Ovary (tissue), 3 donors: Measurements from ENCODE around the gene MAGEA2B.
"Not testable (repeated sequence)": the region's sequence is repeated elsewhere in the genome, so short reads cannot be mapped to it uniquely, and the experiment has no call there.

Experiments
- EP300 ChIP-seq: sonication (generic); formaldehyde crosslinking; IDR thresholded peaks from one replicate; pipeline ENCODE4 v1.6.1; 2017; ENCODE audit warnings: antibody characterized with exemption
- TF ChIP-seq, protein P1 (sequence below), 3 donors: fragments of 450-650 bp in 2 of 3; fragments of 200-600 bp in 1 of 3; IDR thresholded peaks; one replicate each; pipeline versions ENCODE4 v1.5.1 to v1.8.0; 2016 to 2022; ENCODE audit warnings: antibody characterized with exemption in 3 of 3, mild to moderate bottlenecking in 1 of 3
- donor health status: DM: no; HTN: no; CAD: no.

DNA sequence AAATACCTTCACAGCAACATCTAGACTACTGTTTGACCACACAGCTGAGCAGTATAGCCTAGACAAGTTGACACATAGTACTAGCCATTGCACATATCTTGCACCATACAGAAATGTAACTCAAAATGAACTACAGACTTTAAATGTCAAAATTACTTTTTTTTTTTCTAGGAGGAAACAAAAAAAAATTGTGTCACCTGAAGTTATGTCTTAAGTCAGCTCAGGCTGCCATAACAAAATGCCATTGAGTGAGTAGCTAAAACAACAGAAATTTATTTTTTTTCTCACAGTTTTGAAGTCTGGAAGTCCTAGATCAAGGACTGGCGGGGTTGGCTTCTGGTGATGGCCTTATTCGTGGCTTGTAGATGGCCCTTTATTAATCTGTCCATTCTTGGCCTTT lies 5.3 kb upstream of the MAGEA2B start, which contains the start of gene CSAG2:
- TF ChIP-seq, protein P1, sequence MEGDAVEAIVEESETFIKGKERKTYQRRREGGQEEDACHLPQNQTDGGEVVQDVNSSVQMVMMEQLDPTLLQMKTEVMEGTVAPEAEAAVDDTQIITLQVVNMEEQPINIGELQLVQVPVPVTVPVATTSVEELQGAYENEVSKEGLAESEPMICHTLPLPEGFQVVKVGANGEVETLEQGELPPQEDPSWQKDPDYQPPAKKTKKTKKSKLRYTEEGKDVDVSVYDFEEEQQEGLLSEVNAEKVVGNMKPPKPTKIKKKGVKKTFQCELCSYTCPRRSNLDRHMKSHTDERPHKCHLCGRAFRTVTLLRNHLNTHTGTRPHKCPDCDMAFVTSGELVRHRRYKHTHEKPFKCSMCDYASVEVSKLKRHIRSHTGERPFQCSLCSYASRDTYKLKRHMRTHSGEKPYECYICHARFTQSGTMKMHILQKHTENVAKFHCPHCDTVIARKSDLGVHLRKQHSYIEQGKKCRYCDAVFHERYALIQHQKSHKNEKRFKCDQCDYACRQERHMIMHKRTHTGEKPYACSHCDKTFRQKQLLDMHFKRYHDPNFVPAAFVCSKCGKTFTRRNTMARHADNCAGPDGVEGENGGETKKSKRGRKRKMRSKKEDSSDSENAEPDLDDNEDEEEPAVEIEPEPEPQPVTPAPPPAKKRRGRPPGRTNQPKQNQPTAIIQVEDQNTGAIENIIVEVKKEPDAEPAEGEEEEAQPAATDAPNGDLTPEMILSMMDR (IDR thresholded peaks at IDR 0.05): not testable (repeated sequence)
- TF ChIP-seq EP300: not testable (repeated sequence)
